ENCODE data around the gene ZNF540. TPM values are rescaled to one million over a fixed set of nuclear protein-coding genes. Genes with fewer than 3 reads are reported as not detected.

Gene ZNF540
- total and polyA plus RNA-seq, 9 of the 15 experiments (the other 6 are each of a cell fraction or from before 2014, with no cell fraction given), result 0.20 to 0.95 (median 0.44) TPM

DNA sequence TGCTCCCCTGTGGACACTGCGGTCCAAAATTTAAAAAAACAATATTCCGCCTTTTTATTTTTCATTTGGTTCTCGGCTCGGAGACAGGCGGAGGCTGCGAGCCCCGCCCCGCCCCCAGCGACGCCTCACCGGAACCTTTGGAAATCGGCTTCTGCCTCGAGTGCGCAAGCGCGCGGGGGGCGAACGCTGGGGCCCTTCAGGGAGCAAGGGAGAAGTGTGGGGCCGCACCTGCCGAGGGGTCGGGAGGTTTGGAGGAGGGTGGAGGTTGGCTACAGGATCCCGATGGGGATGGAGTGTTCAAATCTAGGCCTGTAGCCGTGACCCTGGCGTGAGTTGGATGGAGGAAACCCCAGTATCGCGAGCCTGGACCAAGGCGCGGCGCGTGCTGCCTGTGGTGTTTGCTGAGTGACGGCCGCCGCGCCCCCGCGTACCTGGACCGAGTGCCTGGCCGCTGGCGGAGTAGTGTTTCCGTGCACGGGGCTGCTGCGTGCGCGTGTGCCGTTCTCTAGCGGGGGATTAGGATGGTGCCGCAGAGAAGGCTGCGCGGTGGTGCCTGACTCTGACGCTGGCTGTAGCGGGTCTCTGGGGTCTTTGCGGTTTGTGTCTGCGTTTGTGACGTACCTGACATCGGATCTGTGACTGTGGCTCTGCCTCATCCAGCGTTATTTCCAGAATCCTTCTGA is 61.2 kb downstream of the ZNF540 start:
- in situ Hi-C loops (cut with MboI), result no loop called here
- Histone ChIP-seq H3K79me2 (ENCODE audit: control insufficient read depth, insufficient read depth, low read length) (peaks cover 26% of the 10 kb centered on the region), H3K4me3 (peak overlapping the region; percentile 75), H3K27me3 (ENCODE audit: control insufficient read depth in 2 of 2, insufficient read depth in 2 of 2, low read length in 2 of 2) (no peaks in the 10 kb centered on the region), H3K36me3 (ENCODE audit: control insufficient read depth, insufficient read depth, low read length) (no peaks in the 10 kb centered on the region), H3K9me1 (ENCODE audit: control insufficient read depth, insufficient read depth, low read length) (no peaks in the 10 kb centered on the region), H3K4me2 (ENCODE audit: insufficient read depth, low read length) (peak overlapping the region; percentile 91), H3K9ac (ENCODE audit: insufficient read depth in 1 of 2, low read depth in 2 of 2, low read length in 2 of 2) (peak overlapping the region; percentile 72 to 93), H3K9me3 (replicated peaks; ENCODE audit: control insufficient read depth, insufficient read depth, low read depth, low read length) (no peaks in the 10 kb centered on the region; the same call in 1 of the 2 replicates), H2AFZ (ENCODE audit: low read depth, low read length) (peak overlapping the region; percentile 98), H4K20me1 (replicated peaks; ENCODE audit: control insufficient read depth, insufficient read depth, low read length) (no peaks in the 10 kb centered on the region), H3K27ac (ENCODE audit: extremely low read depth, low read depth, low read length) (peak overlapping the region; percentile 82), H3K4me1 (replicated peaks in 1 of 2; ENCODE audit: control insufficient read depth in 2 of 2, insufficient read depth in 2 of 2, low read length in 2 of 2) (peaks cover 3 to 15% of the 10 kb centered on the region in 2 experiments; a peak in 2 of 5 replicates)
- intact Hi-C loops (cut with micrococcal nuclease), result no loop called here
- WGBS (ENCODE audit: insufficient coverage, low coverage, missing lambda C conversion rate), result under 1% methylated on average over 55 of the region's 57 CpGs
- peak; percentile 15 for FAIRE-seq
- BruUV-seq (replicated peaks), result TSS peak; percentile 70
- CTCF ChIA-PET (ENCODE audit: low intra/inter-chr PET ratio), result no interaction called here
- ATAC-seq, result peak; percentile 85
- POLR2A ChIA-PET, result no interaction called here
- peak; percentile 83 to 90 (median 85) for DNase-seq (ENCODE audit: extremely low read depth in 1 of 4, low spot score in 3 of 4)
- TF ChIP-seq NFXL1 (CRISPR knock-in tag; IDR thresholded peaks at IDR 0.05), result no peak
- no peak for TF ChIP-seq GTF2E2 (tag; IDR thresholded peaks at IDR 0.05)
- peak; percentile 39; the same call in 1 of the 2 replicates for TF ChIP-seq CREB1 (IDR thresholded peaks at IDR 0.05)
- TF ChIP-seq CREB1 (CRISPR knock-in tag; IDR thresholded peaks at IDR 0.05), result 0 out of 2 replicates have a peak, but pooled peaks have one; percentile 32
- no peak for TF ChIP-seq ZBTB8A (IDR thresholded peaks at IDR 0.05; ENCODE audit: partially characterized antibody)
- TF ChIP-seq RBM25 (IDR thresholded peaks at IDR 0.05; ENCODE audit: low read depth, low read length, severe bottlenecking), result peak; percentile 73
- TF ChIP-seq ATF3 (IDR thresholded peaks at IDR 0.05), result no peak
- TF ChIP-seq ATF3 (CRISPR knock-in tag; conservative IDR thresholded peaks at IDR 0.05), result no peak
- TF ChIP-seq HSF4 (CRISPR knock-in tag; IDR thresholded peaks at IDR 0.05; ENCODE audit: borderline replicate concordance), result no peak
- 0 out of 4 replicates have a peak, but pooled peaks of 1 of the 2 experiments have one; percentile 79 for TF ChIP-seq MLX (CRISPR knock-in tag; conservative IDR thresholded peaks at IDR 0.05)
- TF ChIP-seq L3MBTL2 (IDR thresholded peaks at IDR 0.05), result peak; percentile 90
- peak in 1 of 2 experiments; percentile 76; a peak in 2 of 4 replicates for TF ChIP-seq FOXA3 (CRISPR knock-in tag; conservative IDR thresholded peaks at IDR 0.05 in 1 of 2, IDR thresholded peaks at IDR 0.05 in 1 of 2)
- TF ChIP-seq BCOR (IDR thresholded peaks at IDR 0.05), result peak; percentile 75; the same call in 1 of the 2 replicates
- 0 out of 2 replicates have a peak, but pooled peaks have one; percentile 12 for TF ChIP-seq MTA1 (IDR thresholded peaks at IDR 0.05; ENCODE audit: borderline replicate concordance)
- peak; percentile 84 for TF ChIP-seq PBX2 (CRISPR knock-in tag; IDR thresholded peaks at IDR 0.05; ENCODE audit: low read depth)
- peak; percentile 74 for TF ChIP-seq PBX2 (tag; conservative IDR thresholded peaks at IDR 0.05; ENCODE audit: low read depth)
- TF ChIP-seq CREM (IDR thresholded peaks at IDR 0.05; ENCODE audit: low read depth), result peak; percentile 60; the same call in 1 of the 2 replicates
- TF ChIP-seq PURB (CRISPR knock-in tag; IDR thresholded peaks at IDR 0.05; ENCODE audit: low read depth), result no peak
- TF ChIP-seq KDM1A (IDR thresholded peaks at IDR 0.05), result peak; percentile 33 to 74; a peak in 1 of 4 replicates

Measured in K562 (cell line).